Type B pancreatic cell (in vitro differentiated cells): ENCODE data around the gene SIAH3. TPM values are rescaled to one million over a fixed set of nuclear protein-coding genes. Genes with fewer than 3 reads are reported as not detected.
A peak's percentile ranks its signal among the peaks of the same experiment; 100 is the strongest.
"Not testable (repeated sequence)": the region's sequence is repeated elsewhere in the genome, so short reads cannot be mapped to it uniquely, and the experiment has no call there.

Experiments used
- DNase-seq: peaks from one replicate; pipeline ENCODE4 v3.0.0; 2021; ENCODE audit warnings: mixed read lengths; ENCODE audit not compliant: unreplicated experiment; ENCODE audit errors: extremely low spot score
- H3K27ac Mint-ChIP-seq: 2 replicates; pipeline ENCODE4 v1.8.0; 2021; ENCODE audit warnings: mild to moderate bottlenecking, mixed read lengths
- H3K27me3 Mint-ChIP-seq: 2 replicates; pipeline ENCODE4 v1.8.0; 2021; ENCODE audit warnings: mixed read lengths
- H3K36me3 Mint-ChIP-seq: 2 replicates; pipeline ENCODE4 v1.8.0; 2021; ENCODE audit warnings: mixed read lengths
- H3K4me1 Mint-ChIP-seq: one replicate; pipeline ENCODE4 v1.8.0; 2021; ENCODE audit warnings: mixed read lengths; ENCODE audit not compliant: unreplicated experiment
- H3K4me3 Mint-ChIP-seq: 2 replicates; pipeline ENCODE4 v1.8.0; 2021; ENCODE audit warnings: mild to moderate bottlenecking, mixed read lengths
- H3K9me3 Mint-ChIP-seq: 2 replicates; pipeline ENCODE4 v1.8.0; 2021; ENCODE audit warnings: mixed read lengths
- total RNA-seq: library from RNA; stranded (reverse); gene quantifications from 2 replicates; pipeline ENCODE4 v1.2.1, GENCODE V29; 2021; ENCODE audit warnings: low replicate concordance
- TF ChIP-seq, protein P1 (sequence below): fragments of 200-600 bp; sonication (generic); conservative IDR thresholded peaks from 2 replicates; pipeline ENCODE4 v1.5.0; 2021; ENCODE audit warnings: antibody characterized with exemption, mild to moderate bottlenecking

SIAH3 gene
- total RNA-seq, 1 donor from 2014 or later: 0.53 TPM

DNA sequence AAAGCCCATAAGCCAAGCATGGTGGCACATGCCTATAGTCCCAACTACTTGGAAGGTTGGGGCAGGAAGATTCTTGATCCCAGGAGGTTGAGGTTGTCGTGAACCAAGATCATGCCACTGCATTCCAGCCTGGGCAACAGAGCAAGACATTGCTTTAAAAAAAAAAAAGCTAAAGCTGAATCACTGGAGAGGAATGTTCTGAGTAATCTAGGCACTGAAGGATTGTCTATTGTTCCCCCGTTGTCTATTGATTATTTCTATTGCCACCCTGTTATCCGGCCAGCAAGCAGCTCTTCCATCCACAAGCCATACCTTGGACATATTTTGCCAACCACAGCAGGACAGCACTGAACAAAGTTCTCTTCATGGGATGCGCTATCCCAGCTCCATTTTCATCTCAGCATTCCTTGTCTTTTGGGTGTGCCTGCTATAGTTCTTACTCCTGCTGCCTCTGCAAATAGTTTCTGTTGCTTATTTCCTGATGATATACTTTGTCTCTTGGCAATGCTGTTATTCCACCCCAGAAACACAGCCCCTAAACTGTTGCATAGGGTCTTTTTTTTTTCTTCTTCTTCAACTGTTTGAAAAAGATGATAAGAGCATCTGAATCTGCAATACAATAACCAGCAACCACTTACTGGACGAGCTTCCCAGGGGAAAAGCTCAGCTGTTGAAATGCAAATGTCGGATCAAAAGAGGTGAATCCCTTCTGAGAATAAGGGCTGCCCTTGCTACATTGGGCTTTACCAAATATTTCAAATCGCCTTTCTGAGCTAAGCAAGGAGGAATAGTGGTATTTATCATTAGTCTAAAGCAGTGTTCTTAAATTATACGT is 22.2 kb upstream of the SIAH3 start:
- Mint-ChIP-seq H3K27ac (peak overlapping the region; percentile 23), H3K4me1 (peaks cover 6% of the 10 kb centered on the region), H3K27me3 (peaks cover 4% of the 10 kb centered on the region), H3K9me3 (peaks cover 4% of the 10 kb centered on the region), H3K4me3 (no peak overlapping the region), H3K36me3 (no peaks in the 10 kb centered on the region)
- TF ChIP-seq, protein P1, sequence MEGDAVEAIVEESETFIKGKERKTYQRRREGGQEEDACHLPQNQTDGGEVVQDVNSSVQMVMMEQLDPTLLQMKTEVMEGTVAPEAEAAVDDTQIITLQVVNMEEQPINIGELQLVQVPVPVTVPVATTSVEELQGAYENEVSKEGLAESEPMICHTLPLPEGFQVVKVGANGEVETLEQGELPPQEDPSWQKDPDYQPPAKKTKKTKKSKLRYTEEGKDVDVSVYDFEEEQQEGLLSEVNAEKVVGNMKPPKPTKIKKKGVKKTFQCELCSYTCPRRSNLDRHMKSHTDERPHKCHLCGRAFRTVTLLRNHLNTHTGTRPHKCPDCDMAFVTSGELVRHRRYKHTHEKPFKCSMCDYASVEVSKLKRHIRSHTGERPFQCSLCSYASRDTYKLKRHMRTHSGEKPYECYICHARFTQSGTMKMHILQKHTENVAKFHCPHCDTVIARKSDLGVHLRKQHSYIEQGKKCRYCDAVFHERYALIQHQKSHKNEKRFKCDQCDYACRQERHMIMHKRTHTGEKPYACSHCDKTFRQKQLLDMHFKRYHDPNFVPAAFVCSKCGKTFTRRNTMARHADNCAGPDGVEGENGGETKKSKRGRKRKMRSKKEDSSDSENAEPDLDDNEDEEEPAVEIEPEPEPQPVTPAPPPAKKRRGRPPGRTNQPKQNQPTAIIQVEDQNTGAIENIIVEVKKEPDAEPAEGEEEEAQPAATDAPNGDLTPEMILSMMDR: no peak
- no peak for DNase-seq

GRCh38 chr13:45872566-45872965 is 21.0 kb upstream of the SIAH3 start:
- TF ChIP-seq, protein P1: no peak
- H3K9me3 Mint-ChIP-seq: no peaks in the 10 kb centered on the region
- peaks cover 6% of the 10 kb centered on the region for H3K4me1 Mint-ChIP-seq
- H3K27me3 Mint-ChIP-seq: peaks cover 4% of the 10 kb centered on the region
- no peaks in the 10 kb centered on the region for H3K36me3 Mint-ChIP-seq
- no peak for DNase-seq
- H3K27ac Mint-ChIP-seq: no peak overlapping the region
- H3K4me3 Mint-ChIP-seq: no peak overlapping the region

DNA sequence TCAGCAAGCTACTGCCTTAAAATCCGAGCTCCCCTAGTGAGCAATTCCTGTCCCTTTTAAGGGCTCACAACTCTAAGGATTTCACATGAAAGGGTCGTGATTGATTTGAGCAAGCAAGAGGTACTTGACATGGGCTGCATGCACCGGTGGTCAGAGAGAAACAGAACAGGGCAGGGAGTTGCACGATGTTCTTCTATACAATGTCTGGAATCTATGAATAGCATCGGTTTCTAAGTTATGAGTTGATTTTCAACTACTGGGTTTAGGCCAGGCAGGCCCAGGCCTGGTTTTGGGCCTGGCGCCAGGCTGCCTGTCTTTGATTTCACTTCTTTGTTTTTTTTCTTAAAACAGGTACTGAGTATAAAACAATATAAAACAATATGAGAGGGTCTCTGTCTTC is 19.6 kb upstream of the SIAH3 start:
- H3K4me3 Mint-ChIP-seq, H3K36me3 Mint-ChIP-seq, H3K27me3 Mint-ChIP-seq, DNase-seq, H3K27ac Mint-ChIP-seq, H3K4me1 Mint-ChIP-seq, H3K9me3 Mint-ChIP-seq: not testable (repeated sequence)

- no peaks in the 10 kb centered on the region for H3K9me3 Mint-ChIP-seq
- peaks cover 6% of the 10 kb centered on the region for H3K4me1 Mint-ChIP-seq
- no peak for DNase-seq
- H3K4me3 Mint-ChIP-seq: no peak overlapping the region
- TF ChIP-seq, protein P1: no peak
- H3K27ac Mint-ChIP-seq: no peak overlapping the region
- peaks cover 8% of the 10 kb centered on the region for H3K27me3 Mint-ChIP-seq
- no peaks in the 10 kb centered on the region for H3K36me3 Mint-ChIP-seq
Measured at GRCh38 chr13:45870232-45870631, 18.7 kb upstream of the SIAH3 start.

- Mint-ChIP-seq H3K27ac (no peak overlapping the region), H3K27me3 (peaks cover 33% of the 10 kb centered on the region), H3K4me1 (peaks cover 6% of the 10 kb centered on the region), H3K9me3 (no peaks in the 10 kb centered on the region), H3K4me3 (no peak overlapping the region), H3K36me3 (no peaks in the 10 kb centered on the region)
- TF ChIP-seq, protein P1: no peak
- DNase-seq: no peak
Measured at GRCh38 chr13:45865414-45865813, 13.9 kb upstream of the SIAH3 start.

DNA sequence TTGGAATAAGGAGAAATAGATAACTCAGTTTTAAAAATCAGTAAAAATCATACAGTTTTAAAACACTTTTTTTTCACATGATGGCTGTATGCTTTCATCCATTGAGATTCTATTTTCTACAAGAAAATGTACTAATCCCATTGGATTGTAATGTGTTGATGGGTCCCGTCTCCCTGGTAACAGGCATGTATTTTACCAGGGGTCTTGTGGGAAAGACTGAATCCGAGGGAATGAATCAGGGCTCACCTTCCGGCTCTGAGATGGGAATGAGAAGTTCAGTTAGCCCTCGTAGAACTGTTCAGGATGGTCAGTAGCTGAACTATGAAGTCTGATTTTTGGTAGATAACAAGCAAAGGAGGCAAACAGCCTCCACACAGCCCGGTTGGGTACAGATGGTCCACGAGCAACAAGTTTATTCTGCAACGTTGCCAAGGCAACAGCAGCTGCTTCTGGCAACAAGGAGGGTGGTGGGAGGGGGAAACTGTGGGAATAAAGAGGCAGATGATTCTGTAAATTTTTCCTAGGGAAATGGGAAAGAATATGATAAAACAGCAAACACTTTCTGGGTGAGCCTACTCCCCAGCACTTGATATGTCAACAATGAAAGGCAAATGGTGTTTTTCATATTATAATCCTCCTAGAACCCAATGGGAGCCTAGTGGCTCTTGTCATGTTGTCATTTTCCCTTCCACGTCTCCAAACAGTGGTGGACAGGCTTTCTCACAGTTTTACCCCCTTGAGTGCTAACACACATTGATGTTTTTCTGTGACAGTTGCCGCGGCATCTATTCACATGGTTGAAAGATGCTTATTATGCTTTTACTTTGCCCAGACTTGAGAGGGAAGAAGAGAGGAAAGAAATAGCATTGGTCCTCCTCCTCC is 12.4 kb upstream of the SIAH3 start:
- H3K27ac Mint-ChIP-seq: no peak overlapping the region
- no peak for DNase-seq
- H3K36me3 Mint-ChIP-seq: no peaks in the 10 kb centered on the region
- TF ChIP-seq, protein P1: no peak
- peaks cover 6% of the 10 kb centered on the region for H3K4me1 Mint-ChIP-seq
- no peaks in the 10 kb centered on the region for H3K9me3 Mint-ChIP-seq
- no peak overlapping the region for H3K4me3 Mint-ChIP-seq
- peaks cover 40% of the 10 kb centered on the region for H3K27me3 Mint-ChIP-seq
